ENCODE data around the gene ZNF462.
"Not testable (repeated sequence)": the region's sequence is repeated elsewhere in the genome, so short reads cannot be mapped to it uniquely, and the experiment has no call there.

ZNF462 gene

DNA sequence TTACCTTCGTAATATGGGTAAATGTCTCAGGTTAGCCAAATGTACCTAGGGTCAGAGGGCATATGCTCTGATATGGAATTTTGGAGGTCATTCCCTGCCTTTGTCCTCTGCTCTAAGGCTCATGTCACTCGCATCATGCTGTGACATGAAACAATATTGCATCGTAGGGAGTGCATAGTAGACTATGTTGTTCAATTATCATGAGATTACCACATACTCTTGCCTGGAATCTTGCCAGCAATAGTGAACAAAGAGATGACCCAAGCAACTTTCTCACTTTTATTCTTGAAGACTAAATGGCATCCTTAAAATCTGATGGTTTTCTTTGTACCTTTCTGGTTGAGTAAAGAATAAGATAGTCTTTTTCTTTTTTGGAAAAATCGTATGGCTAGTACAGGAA lies 27.6 kb downstream of the ZNF462 start:
- DNase-seq = no peak

DNA sequence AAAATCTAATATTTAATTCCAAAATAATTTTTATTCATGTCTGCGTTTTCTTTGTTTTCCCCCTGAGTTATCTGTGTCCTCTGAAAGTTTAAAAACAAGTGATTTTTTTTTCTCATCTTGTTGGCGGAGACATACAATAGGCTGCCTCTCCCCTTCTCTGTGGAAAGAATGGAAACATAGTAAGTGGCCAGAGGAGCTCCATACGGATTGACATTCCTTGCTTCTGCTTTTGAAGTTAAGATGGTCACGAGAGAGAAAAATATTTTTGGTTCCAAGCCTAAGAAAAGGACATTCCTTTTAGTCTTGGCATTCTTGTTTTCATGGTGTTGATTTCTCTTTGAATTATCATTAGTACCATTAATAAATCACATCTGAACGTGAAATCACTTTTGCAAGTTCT lies 28.3 kb downstream of the ZNF462 start:
- no peak for DNase-seq

DNA sequence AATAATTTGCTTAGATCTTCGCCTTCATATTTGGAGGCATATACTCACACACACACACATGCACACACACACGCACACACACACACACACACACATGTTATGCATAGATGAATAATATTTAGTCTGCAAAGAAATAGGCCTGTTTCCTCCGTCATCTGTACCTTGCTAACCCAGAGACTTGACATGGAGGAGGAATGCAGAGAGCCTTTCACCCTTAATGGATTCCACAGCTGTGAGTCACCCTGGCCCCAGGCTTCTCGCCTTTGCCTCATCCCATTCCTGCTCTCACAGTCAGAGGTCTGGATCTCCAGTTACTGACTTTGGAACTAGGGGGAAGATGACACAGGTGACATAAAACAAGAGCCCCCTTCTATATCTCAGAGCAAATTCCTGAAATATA lies 29.7 kb downstream of the ZNF462 start:
- DNase-seq = no peak

DNA sequence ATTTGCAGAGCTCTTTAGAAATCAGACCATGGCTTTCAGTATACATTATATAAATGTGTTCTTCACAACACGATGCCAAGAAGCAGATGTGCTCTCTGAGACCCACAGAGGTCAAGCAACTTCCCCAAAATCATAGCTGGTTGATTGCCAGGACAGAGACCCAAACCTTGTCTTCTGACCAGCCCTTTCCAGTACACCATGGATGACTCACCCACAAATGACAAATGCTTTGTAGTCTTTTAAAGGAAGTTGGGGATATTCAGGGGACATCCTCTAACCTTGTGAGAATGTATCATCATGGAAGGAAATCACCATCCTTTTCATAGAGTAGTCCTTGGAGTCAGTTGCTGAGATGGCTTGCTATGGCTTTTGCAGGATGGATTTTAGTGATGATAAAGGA lies 30.1 kb downstream of the ZNF462 start:
- DNase-seq = no peak

DNA sequence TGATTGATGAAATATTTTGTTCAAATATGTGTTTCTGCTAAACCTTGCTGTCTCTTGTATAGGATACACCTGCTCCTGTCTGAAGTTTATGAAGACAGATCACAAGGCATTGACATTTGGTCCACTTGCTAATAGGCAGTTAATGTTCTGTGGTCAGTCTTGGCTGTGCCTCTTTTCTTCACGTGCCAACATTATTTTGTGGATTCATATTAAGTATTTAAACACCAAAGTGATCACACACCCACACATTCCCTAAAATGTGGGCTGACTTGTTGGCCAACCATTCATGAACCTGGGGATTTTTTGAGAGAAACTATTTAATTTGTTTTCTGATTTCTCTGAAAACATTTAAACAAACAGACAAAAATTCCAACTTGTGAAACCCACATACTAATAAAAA lies 33.7 kb downstream of the ZNF462 start:
- no peak for DNase-seq

DNA sequence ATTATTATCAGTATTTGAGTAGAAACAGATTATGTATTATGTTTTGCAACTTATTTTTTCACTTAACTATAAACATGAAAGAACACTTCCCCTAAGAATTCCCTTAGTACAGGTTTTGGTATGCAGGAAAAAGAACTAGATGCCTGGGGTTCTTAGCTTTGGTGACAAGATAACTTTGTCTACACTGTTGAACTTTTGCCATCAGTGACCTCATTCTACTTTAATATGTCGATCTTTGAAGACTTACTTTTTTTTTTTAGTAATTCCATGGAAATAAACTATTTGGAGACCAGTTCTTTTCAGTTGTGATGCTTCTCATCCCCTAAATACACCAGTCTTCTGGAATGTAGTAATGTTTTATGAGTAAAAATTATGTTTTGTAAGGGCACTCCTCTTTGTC lies 34.3 kb downstream of the ZNF462 start:
- no peak for DNase-seq

DNA sequence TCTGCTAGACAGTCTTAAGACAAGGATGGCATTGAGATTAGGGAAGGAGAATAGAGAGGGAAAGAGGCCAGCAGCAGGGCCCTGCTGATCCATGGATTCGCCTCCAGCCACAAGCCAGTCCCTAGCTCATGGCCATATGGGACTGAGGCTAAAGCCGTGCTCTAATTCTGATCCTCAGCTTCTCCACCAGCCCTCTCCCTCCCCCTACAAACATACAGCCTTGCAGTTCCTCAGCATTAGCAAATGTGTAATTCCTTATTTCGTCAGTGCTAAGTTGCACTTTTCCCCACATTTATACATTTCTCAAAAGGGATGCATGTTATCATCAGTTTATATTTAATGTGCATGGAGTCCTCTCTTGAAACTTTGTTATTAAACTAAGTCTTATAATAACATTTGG lies 34.8 kb downstream of the ZNF462 start:
- no peak for DNase-seq

DNA sequence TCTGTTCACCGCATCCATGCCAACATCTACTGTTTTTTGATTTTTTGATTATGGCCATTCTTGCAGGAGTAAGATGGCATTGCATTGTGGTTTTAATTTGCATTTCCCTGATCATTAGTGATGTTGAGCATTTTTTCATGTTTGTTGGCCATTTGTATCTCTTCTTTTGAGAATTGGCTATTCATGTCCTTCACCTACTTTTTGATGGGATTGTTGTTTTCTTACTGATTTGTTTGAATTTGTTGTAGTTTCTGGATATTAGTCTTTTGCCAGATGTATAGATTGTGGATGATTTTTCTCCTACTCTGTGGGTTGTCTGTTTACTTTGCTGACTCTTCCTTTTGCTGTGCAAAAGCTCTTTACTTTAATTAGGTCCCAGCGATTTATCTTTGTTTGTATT lies 37.6 kb downstream of the ZNF462 start:
- not testable (repeated sequence) for DNase-seq

DNA sequence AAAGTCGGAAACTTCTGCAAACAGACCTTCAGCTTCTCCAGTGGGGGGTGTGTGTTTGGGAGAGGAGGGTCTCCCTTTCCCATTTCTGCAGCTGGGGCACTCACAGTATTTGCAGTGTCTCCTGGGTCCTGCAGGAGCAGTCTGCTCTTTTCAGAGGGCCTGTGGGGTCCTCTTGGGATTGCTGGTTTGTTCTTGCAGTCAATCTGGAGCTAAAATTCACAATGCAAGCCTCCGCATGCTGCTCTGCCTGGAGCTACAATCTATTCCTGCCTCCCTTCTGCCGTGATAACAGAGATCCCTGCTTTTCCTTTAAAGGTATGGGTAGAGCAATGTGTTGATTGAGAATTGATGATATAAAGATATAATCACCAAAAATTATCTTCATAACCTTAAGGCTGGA lies 43.2 kb downstream of the ZNF462 start:
- no peak for DNase-seq

DNA sequence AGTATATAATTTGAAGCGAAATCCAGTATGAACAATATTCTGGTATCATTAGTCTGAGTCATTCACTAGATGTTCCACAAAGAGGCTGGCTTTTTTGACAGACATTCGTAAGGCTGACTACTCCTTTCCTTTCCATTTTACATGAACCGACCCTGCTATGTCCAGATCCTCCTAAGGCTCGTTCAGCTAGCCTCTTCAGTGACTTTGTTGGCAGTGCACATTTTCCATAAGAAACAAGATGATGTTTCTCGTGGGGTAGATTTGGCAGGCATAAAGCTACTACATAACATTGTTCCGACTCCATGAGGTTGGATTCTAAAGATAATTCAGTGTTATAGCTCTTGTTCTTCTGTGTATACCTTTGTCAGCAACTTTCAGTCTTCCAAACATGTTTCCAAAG lies 49.0 kb downstream of the ZNF462 start:
- no peak for DNase-seq

DNA sequence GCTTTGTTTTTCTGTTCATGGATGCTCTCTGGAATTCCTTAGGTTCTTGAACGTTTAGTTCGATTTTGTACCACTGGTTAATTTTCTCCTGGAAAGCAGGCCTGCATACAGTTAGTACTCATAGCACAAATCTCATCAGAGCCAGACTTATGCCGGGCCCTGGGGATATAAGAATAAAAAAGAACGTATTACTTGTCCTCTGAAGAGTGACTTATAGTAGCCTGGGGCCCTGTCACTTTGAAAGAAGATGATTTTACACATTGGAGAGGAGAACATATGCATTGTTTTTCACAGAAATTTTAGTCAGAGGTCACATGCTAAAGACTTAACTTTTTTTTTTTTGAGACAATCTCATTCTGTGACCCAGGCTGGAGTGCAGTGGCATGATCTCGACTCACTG lies 50.3 kb downstream of the ZNF462 start:
- no peak for DNase-seq

DNA sequence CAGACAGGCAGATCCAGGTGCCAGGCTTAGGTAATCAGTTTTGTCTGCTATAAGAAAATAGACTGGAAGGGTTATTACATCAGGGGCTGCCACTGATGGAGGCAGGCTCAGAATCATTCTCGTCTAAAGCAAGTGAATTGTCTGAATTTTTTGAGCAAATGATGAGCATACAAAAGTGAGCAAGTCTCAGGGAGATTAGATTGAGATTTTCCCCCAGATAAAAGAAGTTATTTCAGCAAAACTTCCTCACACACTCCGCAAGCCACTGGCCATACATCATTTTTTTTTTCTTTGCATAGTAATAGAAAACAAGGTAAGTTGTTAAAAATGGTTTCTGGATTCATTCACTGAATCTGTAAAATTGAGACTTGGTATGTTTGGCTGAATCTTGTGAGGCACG lies 52.9 kb downstream of the ZNF462 start:
- no peak for DNase-seq

DNA sequence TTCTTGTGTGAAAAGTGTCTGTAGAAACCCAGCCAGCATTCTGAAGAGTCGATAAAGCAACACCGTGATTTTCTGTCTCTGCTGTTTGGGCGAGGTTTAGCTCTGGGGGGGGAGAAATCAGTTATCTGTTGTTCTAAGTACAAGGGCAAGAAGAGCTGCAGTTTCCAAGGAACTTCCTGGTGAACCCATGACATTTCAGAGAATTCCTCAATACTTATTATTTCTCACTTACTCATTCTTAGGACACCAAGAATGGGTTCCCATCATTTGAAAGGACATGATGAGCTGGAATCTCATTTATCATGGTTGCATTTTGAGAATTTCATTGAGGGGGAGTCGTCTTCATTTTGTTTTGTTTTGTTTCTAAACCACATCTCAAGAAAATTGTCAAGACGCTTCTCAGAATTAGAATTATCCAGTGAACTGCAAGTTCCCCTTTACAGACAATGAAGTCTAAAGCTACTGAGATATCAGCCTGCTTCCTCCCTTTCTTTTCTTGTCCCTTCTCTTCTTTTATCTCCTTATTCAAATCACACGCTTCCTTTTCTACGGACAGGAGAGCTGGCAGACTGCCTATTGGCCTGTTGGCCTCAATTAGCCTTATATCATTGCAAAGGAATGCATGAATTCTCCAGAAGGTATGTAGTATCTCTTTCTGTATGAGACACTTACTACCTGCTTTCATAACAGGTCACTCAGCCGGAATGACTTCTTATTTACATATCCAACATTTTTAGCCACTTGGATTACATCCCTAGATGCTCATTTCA lies 53.7 kb downstream of the ZNF462 start:
- no peak for DNase-seq

DNA sequence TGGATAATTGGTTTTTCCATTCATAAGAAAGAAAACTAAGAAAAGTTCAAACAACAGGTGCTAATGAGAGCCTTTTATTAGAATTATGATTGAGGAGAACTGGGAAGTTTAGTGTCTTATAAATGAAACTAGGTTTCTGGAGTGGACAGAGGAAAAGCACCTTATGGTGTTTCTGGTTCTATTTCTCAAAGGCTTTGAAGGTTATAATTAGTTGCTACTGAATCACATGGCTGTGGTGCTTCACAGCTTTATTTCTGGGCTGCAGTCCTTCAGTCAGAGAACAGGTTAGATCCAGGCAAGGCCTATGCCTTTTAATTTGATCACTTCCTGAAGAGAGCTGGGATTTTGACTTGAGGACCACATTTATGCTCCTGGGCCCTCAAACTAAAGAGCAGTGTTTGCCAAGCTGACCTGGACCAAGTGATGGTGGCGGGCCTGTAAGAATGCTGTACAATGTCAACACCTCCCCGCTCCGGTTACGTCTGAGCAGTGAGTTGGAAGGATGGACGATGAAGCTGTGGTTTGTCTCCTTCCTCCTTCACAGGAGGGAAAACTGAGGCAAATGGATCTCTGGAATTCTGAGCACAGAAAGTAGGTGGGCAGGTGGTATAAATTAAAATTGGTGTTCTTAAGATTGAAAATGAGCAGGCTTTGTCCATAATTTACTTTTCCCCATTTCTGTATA lies 56.0 kb downstream of the ZNF462 start:
- DNase-seq = no peak

DNA sequence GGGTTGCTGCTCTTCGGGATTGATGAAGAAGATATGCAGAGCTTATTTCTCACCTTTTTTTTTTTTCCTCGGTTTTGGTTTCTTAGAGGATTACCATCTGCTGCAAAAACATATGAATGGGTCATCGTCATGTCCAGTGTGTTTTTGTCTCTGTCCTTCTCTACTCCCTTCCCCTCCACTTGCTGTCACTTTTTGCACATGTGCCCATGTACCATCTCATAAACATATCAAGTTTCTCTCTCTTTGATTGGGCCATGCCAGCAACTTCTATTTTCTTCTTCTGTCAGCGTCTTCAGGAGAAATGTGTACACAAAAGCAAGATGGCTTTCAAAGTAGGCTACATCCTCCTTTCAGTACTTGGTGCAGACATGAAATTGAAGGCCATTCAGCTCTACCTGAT lies 57.1 kb downstream of the ZNF462 start:
- no peak for DNase-seq

DNA sequence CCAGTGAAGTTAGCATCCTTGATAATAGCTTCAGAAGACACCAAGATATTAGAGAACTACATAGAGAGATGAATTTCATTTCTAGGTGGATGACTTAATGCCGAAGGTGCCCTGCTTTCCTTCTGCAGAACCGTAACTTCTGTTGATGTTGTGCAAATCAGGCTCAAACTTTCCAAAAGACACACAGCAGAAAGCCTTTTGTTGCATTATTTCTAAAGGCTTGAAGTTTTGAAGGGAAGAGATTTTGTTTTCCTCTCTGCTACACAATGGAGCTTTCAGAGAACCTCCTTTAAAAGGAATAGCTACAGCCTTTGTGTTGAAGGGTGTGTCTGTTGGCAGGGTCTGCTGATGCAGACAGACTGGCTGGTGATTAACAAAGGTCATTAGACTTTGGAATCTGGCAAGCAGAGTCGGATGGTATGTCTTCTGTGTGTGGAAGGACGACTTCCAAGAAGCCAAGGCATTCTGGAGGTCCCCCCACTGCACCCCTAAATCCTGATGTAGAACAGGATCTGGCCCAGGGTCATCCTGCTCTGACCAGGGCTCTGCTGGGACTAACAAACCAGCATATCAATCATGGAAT lies 57.8 kb downstream of the ZNF462 start:
- DNase-seq = no peak

DNA sequence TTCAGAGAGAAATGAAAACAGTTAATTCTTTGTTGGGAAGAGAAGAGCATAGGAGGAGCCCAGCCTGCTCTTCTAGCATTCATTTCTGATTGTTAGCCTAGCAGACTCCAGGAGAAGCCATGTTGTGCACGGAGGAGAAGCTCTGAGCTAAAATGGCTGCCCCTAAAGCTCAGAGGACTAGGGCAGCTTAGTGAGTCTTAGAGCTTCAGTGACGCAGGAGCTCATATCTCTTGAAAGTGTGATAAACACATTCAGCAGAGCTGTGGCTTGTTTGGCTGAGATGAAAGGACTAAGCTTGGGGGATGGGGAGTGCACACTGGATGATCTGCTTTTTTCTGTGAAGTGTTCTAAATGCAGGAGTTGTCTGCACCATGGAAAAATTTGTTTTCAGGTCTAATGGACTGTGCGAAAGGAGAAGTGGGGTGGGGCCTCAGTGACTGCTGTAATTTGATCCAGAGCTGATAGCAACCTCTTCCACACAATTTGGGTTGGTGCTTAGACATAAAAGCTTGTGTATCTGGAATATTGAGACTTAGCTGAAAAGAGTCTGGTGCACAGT lies 58.5 kb downstream of the ZNF462 start:
- peak; percentile 60 for DNase-seq

DNA sequence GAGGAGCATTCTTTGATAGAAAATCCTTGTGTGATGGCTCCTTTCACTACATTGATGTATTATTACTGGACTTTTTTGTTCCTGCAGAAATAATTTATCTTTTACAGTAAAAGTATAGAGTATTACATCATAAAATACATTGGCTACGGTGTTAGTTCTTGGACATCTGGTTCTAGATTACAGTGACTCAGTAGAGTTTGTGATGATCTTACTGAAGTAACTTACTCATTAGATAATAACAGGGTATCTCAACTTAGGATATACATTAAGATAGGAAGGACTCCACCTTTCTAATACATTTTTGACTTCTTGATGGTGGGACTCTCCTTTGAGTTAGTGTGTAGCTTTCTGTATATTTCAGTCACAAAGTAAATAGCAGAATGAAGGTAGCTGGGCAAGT lies 59.1 kb downstream of the ZNF462 start:
- DNase-seq = no peak

DNA sequence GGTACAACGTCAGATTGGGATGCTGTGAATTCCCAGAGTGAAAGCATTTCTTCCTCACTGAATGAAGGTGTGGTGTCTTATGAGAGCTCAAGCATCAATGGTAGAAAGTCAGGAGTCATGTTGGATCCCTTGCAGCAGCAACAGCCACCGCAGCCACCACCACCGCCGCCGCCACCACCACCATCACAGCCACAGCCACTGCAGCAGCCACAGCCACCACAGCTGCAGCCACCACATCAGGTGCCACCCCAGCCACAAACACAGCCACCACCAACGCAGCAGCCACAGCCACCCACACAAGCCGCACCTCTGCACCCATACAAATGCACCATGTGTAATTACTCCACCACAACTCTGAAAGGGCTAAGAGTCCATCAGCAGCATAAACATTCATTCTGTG lies 62.4 kb downstream of the ZNF462 start:
- no peak for DNase-seq

DNA sequence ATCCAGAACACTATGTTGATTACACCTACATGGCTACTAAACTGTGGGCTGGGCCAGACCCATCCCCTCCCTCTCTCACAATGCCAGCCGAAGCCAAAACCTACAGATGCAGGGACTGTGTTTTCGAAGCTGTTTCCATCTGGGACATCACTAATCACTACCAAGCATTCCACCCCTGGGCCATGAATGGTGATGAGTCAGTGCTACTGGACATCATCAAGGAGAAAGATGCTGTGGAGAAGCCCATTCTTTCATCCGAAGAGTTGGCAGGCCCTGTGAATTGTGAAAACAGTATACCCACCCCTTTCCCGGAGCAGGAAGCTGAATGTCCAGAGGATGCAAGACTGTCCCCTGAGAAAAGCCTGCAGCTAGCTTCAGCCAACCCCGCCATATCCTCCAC lies 65.0 kb downstream of the ZNF462 start:
- no peak for DNase-seq

DNA sequence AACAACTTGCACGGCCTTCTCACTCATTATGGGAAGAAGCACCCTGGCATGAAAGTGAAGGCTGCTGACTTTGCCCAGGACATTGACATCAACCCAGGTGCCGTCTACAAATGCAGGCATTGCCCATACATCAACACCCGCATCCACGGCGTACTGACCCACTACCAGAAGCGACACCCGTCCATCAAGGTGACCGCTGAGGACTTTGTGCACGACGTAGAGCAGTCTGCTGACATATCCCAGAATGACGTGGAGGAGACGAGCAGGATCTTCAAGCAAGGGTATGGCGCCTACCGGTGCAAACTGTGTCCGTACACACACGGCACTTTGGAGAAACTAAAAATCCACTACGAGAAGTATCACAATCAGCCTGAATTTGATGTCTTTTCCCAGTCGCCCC lies 65.4 kb downstream of the ZNF462 start:
- DNase-seq = no peak

DNA sequence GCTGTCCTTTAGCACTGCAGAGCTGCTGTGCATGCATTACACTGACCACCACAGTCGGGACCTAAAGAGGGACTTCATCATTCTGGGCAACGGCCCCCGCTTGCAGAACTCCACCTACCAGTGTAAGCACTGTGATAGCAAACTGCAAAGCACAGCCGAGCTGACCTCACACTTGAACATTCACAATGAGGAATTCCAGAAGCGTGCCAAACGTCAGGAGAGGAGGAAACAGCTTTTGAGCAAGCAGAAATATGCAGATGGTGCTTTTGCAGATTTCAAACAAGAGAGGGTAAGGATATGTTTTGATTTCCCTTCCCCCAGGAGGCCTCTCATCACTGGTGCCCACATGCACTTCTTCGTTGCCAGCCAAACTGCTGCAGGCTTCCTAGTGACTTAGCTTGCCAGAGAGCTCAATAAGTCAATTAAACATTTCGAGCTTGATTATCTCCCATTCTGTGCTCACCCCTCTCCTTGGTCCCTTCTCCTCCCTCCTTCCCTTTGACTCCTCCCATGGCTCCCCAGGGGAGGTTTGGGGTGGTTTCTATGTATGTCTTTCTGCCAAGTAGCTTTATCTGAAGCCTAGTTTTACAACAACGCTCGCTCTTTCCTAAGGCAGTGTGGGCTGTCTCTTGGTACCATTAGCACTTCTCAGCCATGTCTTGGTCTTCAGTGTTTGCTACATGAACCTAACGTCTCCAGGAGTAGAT lies 66.7 kb downstream of the ZNF462 start:
- DNase-seq = no peak

DNA sequence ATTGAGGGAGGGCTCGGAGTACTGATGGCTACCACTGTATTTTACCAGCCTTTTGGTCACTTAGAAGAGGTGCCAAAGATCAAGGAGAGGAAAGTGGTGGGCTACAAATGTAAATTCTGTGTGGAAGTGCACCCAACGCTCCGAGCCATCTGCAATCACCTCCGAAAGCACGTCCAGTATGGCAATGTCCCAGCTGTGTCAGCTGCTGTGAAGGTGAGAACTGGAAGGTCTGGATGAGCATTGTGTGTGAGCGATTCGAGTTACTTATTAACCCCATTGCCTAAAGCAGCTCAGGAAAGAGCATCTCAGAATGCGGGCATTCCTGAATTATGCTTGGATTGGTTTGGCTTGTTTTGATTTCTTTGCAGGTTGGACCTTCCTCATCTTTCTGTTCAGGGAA lies 67.5 kb downstream of the ZNF462 start:
- DNase-seq = no peak

DNA sequence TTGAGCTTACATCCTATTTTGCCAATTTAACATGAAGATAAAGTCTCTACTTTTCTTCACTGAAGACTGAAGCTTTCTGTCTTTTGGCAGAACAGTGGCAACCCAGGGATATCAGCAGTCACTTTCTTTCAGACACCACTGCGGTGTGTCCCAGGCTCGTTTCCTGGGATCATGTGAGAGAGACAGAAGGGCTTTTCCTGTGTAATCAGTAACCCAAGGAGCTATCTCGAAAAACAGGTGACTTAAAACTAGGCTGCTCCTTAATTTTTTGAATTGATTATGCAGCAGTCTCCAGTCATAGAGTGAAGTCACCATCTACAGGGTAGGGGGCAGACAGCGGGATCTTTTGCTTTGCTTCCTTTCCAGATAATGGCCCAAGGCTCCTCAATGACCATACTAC lies 68.5 kb downstream of the ZNF462 start:
- no peak for DNase-seq
